CD4-positive, alpha-beta T cell treated with Interferon alpha-2 for 1 hour (primary cell): ENCODE data around the gene FBN2.
A peak's percentile ranks its signal among the peaks of the same experiment; 100 is the strongest.
"Not testable (repeated sequence)": the region's sequence is repeated elsewhere in the genome, so short reads cannot be mapped to it uniquely, and the experiment has no call there.

Experiments used
- DNase-seq, 2 donors: peaks; one replicate each; pipeline ENCODE4 v3.0.0-alpha.2; 2020 to 2022

FBN2 gene

GRCh38 chr5:128532776-128533175 lies 5.3 kb downstream of the FBN2 start:
- no peak for DNase-seq

- no peak for DNase-seq
Measured at GRCh38 chr5:128532127-128532526, 5.9 kb downstream of the FBN2 start.

GRCh38 chr5:128528637-128529255 lies 9.3 kb downstream of the FBN2 start:
- no peak for DNase-seq

- DNase-seq = no peak
Measured at GRCh38 chr5:128528126-128528525, 9.9 kb downstream of the FBN2 start.

GRCh38 chr5:128527077-128527476 lies 11.0 kb downstream of the FBN2 start:
- DNase-seq = no peak

GRCh38 chr5:128522336-128522735 lies 15.7 kb downstream of the FBN2 start:
- no peak for DNase-seq

- DNase-seq = no peak
Measured at GRCh38 chr5:128519827-128520226, 18.2 kb downstream of the FBN2 start.

- DNase-seq = no peak
Measured at GRCh38 chr5:128516978-128517377, 21.1 kb downstream of the FBN2 start.

GRCh38 chr5:128513806-128514205 lies 24.2 kb downstream of the FBN2 start:
- DNase-seq = no peak

- no peak for DNase-seq
Measured at GRCh38 chr5:128512894-128513293, 25.2 kb downstream of the FBN2 start.

- no peak for DNase-seq
Measured at GRCh38 chr5:128506643-128507042, 31.4 kb downstream of the FBN2 start.

- DNase-seq = not testable (repeated sequence)
Measured at GRCh38 chr5:128503727-128504126, 34.3 kb downstream of the FBN2 start.

GRCh38 chr5:128498844-128499455 lies 39.1 kb downstream of the FBN2 start:
- DNase-seq = peak in 1 of 2 donors; percentile 1

- no peak for DNase-seq
Measured at GRCh38 chr5:128494516-128494915, 43.5 kb downstream of the FBN2 start.

GRCh38 chr5:128493657-128494329 lies 44.3 kb downstream of the FBN2 start:
- no peak for DNase-seq

GRCh38 chr5:128491291-128491690 lies 46.8 kb downstream of the FBN2 start:
- no peak for DNase-seq

GRCh38 chr5:128490761-128491160 lies 47.3 kb downstream of the FBN2 start:
- no peak for DNase-seq

- no peak for DNase-seq
Measured at GRCh38 chr5:128487041-128487440, 51.0 kb downstream of the FBN2 start.

- DNase-seq = no peak
Measured at GRCh38 chr5:128483738-128484137, 54.3 kb downstream of the FBN2 start.

- DNase-seq = no peak
Measured at GRCh38 chr5:128480906-128481633, 57.0 kb downstream of the FBN2 start.

GRCh38 chr5:128480158-128480557 lies 57.9 kb downstream of the FBN2 start:
- no peak for DNase-seq

GRCh38 chr5:128478386-128479368 lies 59.4 kb downstream of the FBN2 start:
- DNase-seq = no peak
